ENCODE measurements around the gene USP34. TPM values are rescaled to one million over a fixed set of nuclear protein-coding genes. Genes with fewer than 3 reads are reported as not detected.

USP34 gene
- total and polyA plus RNA-seq, 2 of the 8 experiments (the other 6 are each of a cell fraction or from before 2014, with no cell fraction given), result 56.7 to 91.7 TPM

DNA sequence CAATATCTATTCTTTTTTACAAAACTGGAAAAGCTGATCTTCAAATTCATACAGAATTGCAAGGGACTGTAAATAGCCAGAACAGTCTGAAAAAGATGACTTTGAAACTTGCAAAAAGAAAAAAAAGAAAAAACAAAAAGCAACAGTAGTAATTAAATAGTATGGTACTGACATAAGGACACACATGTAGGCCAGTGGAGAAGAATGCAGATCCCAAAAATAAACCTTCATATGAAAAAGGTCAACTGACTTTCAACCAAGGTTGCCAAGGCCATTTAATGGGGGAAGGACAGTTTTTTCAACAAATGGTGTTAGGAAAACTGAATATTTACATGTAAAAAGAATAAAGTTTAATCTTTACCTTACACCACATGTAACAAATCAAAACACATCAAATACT lies 111.8 kb downstream of the USP34 start (continued):
- TF ChIP-seq, protein P1, sequence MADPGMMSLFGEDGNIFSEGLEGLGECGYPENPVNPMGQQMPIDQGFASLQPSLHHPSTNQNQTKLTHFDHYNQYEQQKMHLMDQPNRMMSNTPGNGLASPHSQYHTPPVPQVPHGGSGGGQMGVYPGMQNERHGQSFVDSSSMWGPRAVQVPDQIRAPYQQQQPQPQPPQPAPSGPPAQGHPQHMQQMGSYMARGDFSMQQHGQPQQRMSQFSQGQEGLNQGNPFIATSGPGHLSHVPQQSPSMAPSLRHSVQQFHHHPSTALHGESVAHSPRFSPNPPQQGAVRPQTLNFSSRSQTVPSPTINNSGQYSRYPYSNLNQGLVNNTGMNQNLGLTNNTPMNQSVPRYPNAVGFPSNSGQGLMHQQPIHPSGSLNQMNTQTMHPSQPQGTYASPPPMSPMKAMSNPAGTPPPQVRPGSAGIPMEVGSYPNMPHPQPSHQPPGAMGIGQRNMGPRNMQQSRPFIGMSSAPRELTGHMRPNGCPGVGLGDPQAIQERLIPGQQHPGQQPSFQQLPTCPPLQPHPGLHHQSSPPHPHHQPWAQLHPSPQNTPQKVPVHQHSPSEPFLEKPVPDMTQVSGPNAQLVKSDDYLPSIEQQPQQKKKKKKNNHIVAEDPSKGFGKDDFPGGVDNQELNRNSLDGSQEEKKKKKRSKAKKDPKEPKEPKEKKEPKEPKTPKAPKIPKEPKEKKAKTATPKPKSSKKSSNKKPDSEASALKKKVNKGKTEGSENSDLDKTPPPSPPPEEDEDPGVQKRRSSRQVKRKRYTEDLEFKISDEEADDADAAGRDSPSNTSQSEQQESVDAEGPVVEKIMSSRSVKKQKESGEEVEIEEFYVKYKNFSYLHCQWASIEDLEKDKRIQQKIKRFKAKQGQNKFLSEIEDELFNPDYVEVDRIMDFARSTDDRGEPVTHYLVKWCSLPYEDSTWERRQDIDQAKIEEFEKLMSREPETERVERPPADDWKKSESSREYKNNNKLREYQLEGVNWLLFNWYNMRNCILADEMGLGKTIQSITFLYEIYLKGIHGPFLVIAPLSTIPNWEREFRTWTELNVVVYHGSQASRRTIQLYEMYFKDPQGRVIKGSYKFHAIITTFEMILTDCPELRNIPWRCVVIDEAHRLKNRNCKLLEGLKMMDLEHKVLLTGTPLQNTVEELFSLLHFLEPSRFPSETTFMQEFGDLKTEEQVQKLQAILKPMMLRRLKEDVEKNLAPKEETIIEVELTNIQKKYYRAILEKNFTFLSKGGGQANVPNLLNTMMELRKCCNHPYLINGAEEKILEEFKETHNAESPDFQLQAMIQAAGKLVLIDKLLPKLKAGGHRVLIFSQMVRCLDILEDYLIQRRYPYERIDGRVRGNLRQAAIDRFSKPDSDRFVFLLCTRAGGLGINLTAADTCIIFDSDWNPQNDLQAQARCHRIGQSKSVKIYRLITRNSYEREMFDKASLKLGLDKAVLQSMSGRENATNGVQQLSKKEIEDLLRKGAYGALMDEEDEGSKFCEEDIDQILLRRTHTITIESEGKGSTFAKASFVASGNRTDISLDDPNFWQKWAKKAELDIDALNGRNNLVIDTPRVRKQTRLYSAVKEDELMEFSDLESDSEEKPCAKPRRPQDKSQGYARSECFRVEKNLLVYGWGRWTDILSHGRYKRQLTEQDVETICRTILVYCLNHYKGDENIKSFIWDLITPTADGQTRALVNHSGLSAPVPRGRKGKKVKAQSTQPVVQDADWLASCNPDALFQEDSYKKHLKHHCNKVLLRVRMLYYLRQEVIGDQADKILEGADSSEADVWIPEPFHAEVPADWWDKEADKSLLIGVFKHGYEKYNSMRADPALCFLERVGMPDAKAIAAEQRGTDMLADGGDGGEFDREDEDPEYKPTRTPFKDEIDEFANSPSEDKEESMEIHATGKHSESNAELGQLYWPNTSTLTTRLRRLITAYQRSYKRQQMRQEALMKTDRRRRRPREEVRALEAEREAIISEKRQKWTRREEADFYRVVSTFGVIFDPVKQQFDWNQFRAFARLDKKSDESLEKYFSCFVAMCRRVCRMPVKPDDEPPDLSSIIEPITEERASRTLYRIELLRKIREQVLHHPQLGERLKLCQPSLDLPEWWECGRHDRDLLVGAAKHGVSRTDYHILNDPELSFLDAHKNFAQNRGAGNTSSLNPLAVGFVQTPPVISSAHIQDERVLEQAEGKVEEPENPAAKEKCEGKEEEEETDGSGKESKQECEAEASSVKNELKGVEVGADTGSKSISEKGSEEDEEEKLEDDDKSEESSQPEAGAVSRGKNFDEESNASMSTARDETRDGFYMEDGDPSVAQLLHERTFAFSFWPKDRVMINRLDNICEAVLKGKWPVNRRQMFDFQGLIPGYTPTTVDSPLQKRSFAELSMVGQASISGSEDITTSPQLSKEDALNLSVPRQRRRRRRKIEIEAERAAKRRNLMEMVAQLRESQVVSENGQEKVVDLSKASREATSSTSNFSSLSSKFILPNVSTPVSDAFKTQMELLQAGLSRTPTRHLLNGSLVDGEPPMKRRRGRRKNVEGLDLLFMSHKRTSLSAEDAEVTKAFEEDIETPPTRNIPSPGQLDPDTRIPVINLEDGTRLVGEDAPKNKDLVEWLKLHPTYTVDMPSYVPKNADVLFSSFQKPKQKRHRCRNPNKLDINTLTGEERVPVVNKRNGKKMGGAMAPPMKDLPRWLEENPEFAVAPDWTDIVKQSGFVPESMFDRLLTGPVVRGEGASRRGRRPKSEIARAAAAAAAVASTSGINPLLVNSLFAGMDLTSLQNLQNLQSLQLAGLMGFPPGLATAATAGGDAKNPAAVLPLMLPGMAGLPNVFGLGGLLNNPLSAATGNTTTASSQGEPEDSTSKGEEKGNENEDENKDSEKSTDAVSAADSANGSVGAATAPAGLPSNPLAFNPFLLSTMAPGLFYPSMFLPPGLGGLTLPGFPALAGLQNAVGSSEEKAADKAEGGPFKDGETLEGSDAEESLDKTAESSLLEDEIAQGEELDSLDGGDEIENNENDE (IDR thresholded peaks at IDR 0.05; ENCODE audit: insufficient replicate concordance, low read length), result no peak
- TF ChIP-seq CBX8 (IDR thresholded peaks at IDR 0.05; ENCODE audit: borderline replicate concordance, low read depth, low read length), result no peak
- TF ChIP-seq CBX5 (IDR thresholded peaks at IDR 0.05; ENCODE audit: low read depth, low read length), result no peak
- no peak for TF ChIP-seq KDM1A (IDR thresholded peaks at IDR 0.05; ENCODE audit: borderline replicate concordance, low read length)
- TF ChIP-seq TAF1 (IDR thresholded peaks at IDR 0.05; ENCODE audit: low read depth, low read length), result no peak
- no peak for TF ChIP-seq SIN3A (conservative IDR thresholded peaks at IDR 0.05 in 1 of 2, IDR thresholded peaks at IDR 0.05 in 1 of 2; ENCODE audit: low read depth in 1 of 2, low read length in 2 of 2)
- no peak for TF ChIP-seq EP300 (IDR thresholded peaks at IDR 0.05; ENCODE audit: borderline replicate concordance in 1 of 2, low read depth in 2 of 2, low read length in 2 of 2)
- no peak for TF ChIP-seq JUN (IDR thresholded peaks at IDR 0.05; ENCODE audit: low read depth, low read length)
- TF ChIP-seq EZH2 (IDR thresholded peaks at IDR 0.05; ENCODE audit: low read depth, low read length, severe bottlenecking), result no peak
- no peak for TF ChIP-seq SIRT6 (IDR thresholded peaks at IDR 0.05; ENCODE audit: low read length)
- TF ChIP-seq TEAD4 (IDR thresholded peaks at IDR 0.05; ENCODE audit: low read depth, low read length), result no peak

Data from H1 (cell line).